Ecto neural progenitor cell (in vitro differentiated cells): ENCODE data around the gene KPNA2.
"Not testable (repeated sequence)": the region's sequence is repeated elsewhere in the genome, so short reads cannot be mapped to it uniquely, and the experiment has no call there.

Experiments
- DNase-seq: peaks from one replicate; pipeline ENCODE4 v3.0.0-alpha.2; 2018; ENCODE audit warnings: low spot score

KPNA2 gene

GRCh38 chr17:68020409-68020756, 15.2 kb upstream of the KPNA2 start:
- DNase-seq: no peak

- DNase-seq: not testable (repeated sequence)
These were observed 14.7 kb upstream of the KPNA2 start for GRCh38 chr17:68020791-68021190.

- no peak for DNase-seq
These were observed 13.6 kb upstream of the KPNA2 start for GRCh38 chr17:68021963-68022362.

- not testable (repeated sequence) for DNase-seq
These were observed 13.0 kb upstream of the KPNA2 start for GRCh38 chr17:68022547-68022946.

- no peak for DNase-seq
These were observed 5.9 kb upstream of the KPNA2 start for GRCh38 chr17:68029512-68030215.

GRCh38 chr17:68033636-68034451, 1.7 kb upstream of the KPNA2 start:
- DNase-seq: peak; percentile 86

- no peak for DNase-seq
These were observed 1.1 kb upstream of the KPNA2 start for GRCh38 chr17:68034452-68034776.

GRCh38 chr17:68035131-68035522, 408 bp upstream of the KPNA2 start:
- DNase-seq: peak; percentile 97

- DNase-seq: no peak
These were observed 991 bp downstream of the KPNA2 start for GRCh38 chr17:68036304-68037147.

- DNase-seq: no peak
These were observed 11.8 kb downstream of the KPNA2 start for GRCh38 chr17:68047153-68047846.

- DNase-seq: not testable (repeated sequence)
These were observed 12.5 kb downstream of the KPNA2 start for GRCh38 chr17:68047890-68048542.

- DNase-seq: no peak
These were observed 13.5 kb downstream of the KPNA2 start for GRCh38 chr17:68048996-68049395.

GRCh38 chr17:68049812-68050437, 14.4 kb downstream of the KPNA2 start:
- not testable (repeated sequence) for DNase-seq

GRCh38 chr17:68051321-68052312, 16.1 kb downstream of the KPNA2 start:
- not testable (repeated sequence) for DNase-seq

- DNase-seq: no peak
These were observed 17.3 kb downstream of the KPNA2 start for GRCh38 chr17:68052810-68053209.

- no peak for DNase-seq
These were observed 17.9 kb downstream of the KPNA2 start for GRCh38 chr17:68053231-68054013.

GRCh38 chr17:68054296-68054900, 18.9 kb downstream of the KPNA2 start:
- no peak for DNase-seq

GRCh38 chr17:68057531-68057952, 22.0 kb downstream of the KPNA2 start:
- no peak for DNase-seq

- DNase-seq: no peak
These were observed 24.8 kb downstream of the KPNA2 start for GRCh38 chr17:68060336-68060735.
